Stomach (tissue), 9 donors: ENCODE data around the gene KCNIP2. TPM values are rescaled to one million over a fixed set of nuclear protein-coding genes. Genes with fewer than 3 reads are reported as not detected.

Experiments
- DNase-seq, 2 donors: peaks; one replicate each; pipeline versions ENCODE4 v3.0.0 to v3.0.0-alpha.2; 2013 to 2019
- H3K27ac ChIP-seq, 5 donors: fragments of 200-600 bp in 4 of 5; sonication (generic) in 4 of 5; one replicate each; pipeline ENCODE4 v1.5.1; 2013 to 2019; ENCODE audit warnings: mild to moderate bottlenecking in 1 of 5, moderate library complexity in 1 of 5
- H3K27me3 ChIP-seq, 3 donors: fragments of 200-600 bp; sonication (generic); one replicate each; pipeline ENCODE4 v1.5.1; 2017 to 2019; ENCODE audit warnings: mixed run types in 1 of 3
- H3K36me3 ChIP-seq, 4 donors: fragments of 200-600 bp; sonication (generic); 1 replicate in 3 of 4; 2 replicates in 1 of 4; pipeline ENCODE4 v1.5.1; 2016 to 2019
- H3K4me1 ChIP-seq, 4 donors: fragments of 200-600 bp; sonication (generic); one replicate each; pipeline ENCODE4 v1.5.1; 2016 to 2019
- H3K4me3 ChIP-seq, 4 donors: fragments of 200-600 bp; sonication (generic) in 3 of 4; one replicate each; pipeline ENCODE4 v1.5.1; 2016 to 2019; ENCODE audit warnings: mild to moderate bottlenecking in 1 of 4
- H3K9me3 ChIP-seq, 4 donors: fragments of 200-600 bp; sonication (generic); one replicate each; pipeline ENCODE4 v1.5.1; 2016 to 2019
- EP300 ChIP-seq: sonication (generic); formaldehyde crosslinking; IDR thresholded peaks from one replicate; pipeline ENCODE4 v1.6.1; 2017; ENCODE audit warnings: antibody characterized with exemption
- POLR2A ChIP-seq, 4 donors: fragments of 450-650 bp; IDR thresholded peaks; one replicate each; pipeline ENCODE4 v1.6.1; 2016; ENCODE audit warnings: antibody characterized with exemption in 4 of 4, control low read depth in 2 of 4, mild to moderate bottlenecking in 1 of 4, moderate library complexity in 1 of 4
- POLR2AphosphoS5 ChIP-seq, 3 donors: sonication (generic); formaldehyde crosslinking; IDR thresholded peaks; one replicate each; pipeline ENCODE4 v1.6.1; 2016; ENCODE audit warnings: antibody characterized with exemption in 3 of 3
- WGBS, 5 donors: extraction: QIAGEN DNeasy Blood & Tissue Kit in 3 of 5; methylation state at CpG; one replicate each; pipeline versions ENCODE4 v1.1.5 to v1.1.7; 2013 to 2018; 5-methylcytosine and 5-hydroxymethylcytosine counted together
- intact Hi-C: fragments of 100-400 bp; cut with DNase I; formaldehyde crosslinking; loops from one replicate; pipeline ENCODE4 v1.15.1; 2023; ENCODE audit warnings: low total_unique reads
- polyA plus RNA-seq, 3 donors: library from polyadenylated mRNA; stranded (reverse); fragments of 200-250 nt; gene quantifications; one replicate each; pipeline ENCODE4 v1.2.3, GENCODE V29; 2013
- total RNA-seq, 5 donors: library from RNA; depleted of rRNA; stranded (reverse); fragments of >200 nt; gene quantifications; one replicate each; pipeline versions ENCODE4 v1.1.0 to v1.2.3, GENCODE V29; 2014 to 2016
- TF ChIP-seq, protein P1 (sequence below), 7 experiments: fragments of 450-650 bp in 4 of 7; fragments of 200-600 bp in 3 of 7; sonication (generic) in 3 of 7; IDR thresholded peaks; one replicate each; pipeline ENCODE4 v1.5.1; 2016 to 2019; ENCODE audit warnings: antibody characterized with exemption in 7 of 7, control low read depth in 2 of 7, mild to moderate bottlenecking in 1 of 7
- donor health status: healthy with polysubstance abuse.
- donor health status: Bipolar disorder and iron deficiency.
- donor health status: healthy.

KCNIP2 gene
- total and polyA plus RNA-seq, 8 donors: 0.62 to 5.7 (median 1.3) TPM; not detected in 3

DNA sequence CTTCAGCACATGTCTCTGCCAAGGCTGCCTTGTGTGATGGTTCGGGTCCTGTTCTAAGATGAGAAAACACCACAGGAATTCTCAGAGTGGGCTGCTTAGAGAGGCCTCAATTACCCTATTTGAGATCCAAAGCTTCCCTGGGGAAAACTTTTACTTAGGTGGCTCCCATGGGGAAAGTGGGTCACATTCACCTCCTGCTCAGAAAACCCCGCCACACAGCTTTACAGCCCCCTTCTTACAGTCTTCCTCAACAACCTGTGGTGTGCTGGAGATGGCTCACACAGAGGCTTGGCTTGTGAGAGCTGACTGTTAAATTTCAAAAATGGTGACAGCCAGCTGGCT, 36.6 kb upstream of the KCNIP2 start:
- WGBS, 5 donors: 87 to 100% (median 97%) methylated on average over 2 of the region's 2 CpGs
- intact Hi-C loops: no loop called here
- no peak for TF ChIP-seq EP300
- TF ChIP-seq, protein P1, sequence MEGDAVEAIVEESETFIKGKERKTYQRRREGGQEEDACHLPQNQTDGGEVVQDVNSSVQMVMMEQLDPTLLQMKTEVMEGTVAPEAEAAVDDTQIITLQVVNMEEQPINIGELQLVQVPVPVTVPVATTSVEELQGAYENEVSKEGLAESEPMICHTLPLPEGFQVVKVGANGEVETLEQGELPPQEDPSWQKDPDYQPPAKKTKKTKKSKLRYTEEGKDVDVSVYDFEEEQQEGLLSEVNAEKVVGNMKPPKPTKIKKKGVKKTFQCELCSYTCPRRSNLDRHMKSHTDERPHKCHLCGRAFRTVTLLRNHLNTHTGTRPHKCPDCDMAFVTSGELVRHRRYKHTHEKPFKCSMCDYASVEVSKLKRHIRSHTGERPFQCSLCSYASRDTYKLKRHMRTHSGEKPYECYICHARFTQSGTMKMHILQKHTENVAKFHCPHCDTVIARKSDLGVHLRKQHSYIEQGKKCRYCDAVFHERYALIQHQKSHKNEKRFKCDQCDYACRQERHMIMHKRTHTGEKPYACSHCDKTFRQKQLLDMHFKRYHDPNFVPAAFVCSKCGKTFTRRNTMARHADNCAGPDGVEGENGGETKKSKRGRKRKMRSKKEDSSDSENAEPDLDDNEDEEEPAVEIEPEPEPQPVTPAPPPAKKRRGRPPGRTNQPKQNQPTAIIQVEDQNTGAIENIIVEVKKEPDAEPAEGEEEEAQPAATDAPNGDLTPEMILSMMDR (IDR thresholded peaks at IDR 0.05): no peak
- TF ChIP-seq POLR2AphosphoS5 (IDR thresholded peaks at IDR 0.05): no peak
- TF ChIP-seq POLR2A (IDR thresholded peaks at IDR 0.05): no peak

DNA sequence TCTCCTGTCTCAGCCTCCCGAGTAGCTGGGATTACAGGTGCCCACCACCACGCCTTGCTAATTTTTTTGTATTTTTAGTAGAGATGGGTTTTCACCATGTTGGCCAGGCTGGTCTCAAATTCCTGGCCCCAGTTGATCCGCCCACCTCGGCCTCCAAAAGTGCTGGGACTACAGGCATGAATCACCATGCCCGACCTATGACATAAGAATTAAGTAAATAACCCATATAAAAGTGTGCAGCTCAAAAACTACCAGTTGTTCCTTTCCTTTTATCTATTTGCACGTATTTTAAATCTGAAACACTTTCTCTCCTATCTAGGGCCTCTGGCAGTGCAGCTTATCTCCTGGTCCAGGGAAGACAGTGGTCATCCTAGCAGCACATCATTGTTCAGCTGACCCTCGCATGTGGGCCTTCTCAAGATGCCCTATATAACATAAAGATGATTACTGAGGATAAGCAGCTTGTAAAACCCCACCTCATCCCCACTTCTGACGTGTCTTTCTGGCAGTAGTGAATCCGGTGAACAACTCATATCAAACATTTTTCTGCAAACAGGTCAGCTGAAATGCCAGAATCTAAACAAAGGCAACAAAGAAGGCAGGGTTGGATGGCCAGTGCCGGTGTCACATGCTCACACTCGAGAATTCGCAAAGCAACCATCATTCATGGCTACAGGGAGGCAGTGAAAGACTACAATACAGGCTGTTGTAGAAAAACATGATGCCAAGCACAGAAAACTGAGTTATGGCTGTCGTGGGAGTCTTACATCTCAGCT, 36.0 kb upstream of the KCNIP2 start:
- Histone ChIP-seq H3K27ac (no peak overlapping the region), H3K27me3 (no peaks in the 10 kb centered on the region), H3K4me3 (no peak overlapping the region), H3K4me1 (peaks cover 0 to 8% (median 0%) of the 10 kb centered on the region in 4 donors), H3K9me3 (no peaks in the 10 kb centered on the region), H3K36me3 (peaks cover 0 to 13% (median 1%) of the 10 kb centered on the region in 4 donors)
- no peak for TF ChIP-seq POLR2A (IDR thresholded peaks at IDR 0.05)
- no peak for TF ChIP-seq POLR2AphosphoS5 (IDR thresholded peaks at IDR 0.05)
- TF ChIP-seq, protein P1 (IDR thresholded peaks at IDR 0.05): no peak
- TF ChIP-seq EP300: no peak
- DNase-seq: no peak
- WGBS, 5 donors: 86 to 91% (median 89%) methylated on average over 13 of the region's 13 CpGs
- intact Hi-C loops: no loop called here

More for the DNA sequence above, 36.6 kb upstream of the KCNIP2 start:
- H3K27me3 ChIP-seq: no peaks in the 10 kb centered on the region
- DNase-seq: no peak
- no peak overlapping the region for H3K27ac ChIP-seq
- H3K36me3 ChIP-seq: peaks cover 0 to 13% (median 0%) of the 10 kb centered on the region in 4 donors
- no peaks in the 10 kb centered on the region for H3K9me3 ChIP-seq
- H3K4me3 ChIP-seq: no peak overlapping the region
- peaks cover 0 to 8% (median 0%) of the 10 kb centered on the region in 4 donors for H3K4me1 ChIP-seq

DNA sequence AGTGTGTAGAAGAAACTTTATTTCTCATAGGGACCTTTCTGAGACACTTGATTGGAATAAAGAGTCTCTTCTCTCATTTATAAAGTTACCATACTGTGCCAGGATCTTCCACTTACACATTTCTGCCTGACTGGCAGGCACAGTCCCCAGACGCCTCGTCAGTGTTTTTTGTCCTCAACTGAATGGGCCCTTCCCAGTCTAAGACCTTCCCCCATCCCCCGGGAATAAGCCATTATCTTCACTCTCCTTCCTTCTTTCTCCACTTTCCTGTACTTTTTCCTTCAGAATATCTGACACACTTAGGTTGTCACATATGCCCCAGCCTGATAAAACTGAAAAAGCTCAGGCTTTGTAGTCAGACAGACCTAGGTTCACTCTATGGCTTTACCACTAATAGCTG, 35.3 kb upstream of the KCNIP2 start:
- Histone ChIP-seq H3K36me3 (peaks cover 0 to 13% (median 2%) of the 10 kb centered on the region in 4 donors), H3K27ac (no peak overlapping the region), H3K4me3 (no peak overlapping the region), H3K4me1 (peaks cover 0 to 8% (median 0%) of the 10 kb centered on the region in 4 donors), H3K9me3 (no peaks in the 10 kb centered on the region), H3K27me3 (no peaks in the 10 kb centered on the region)
- WGBS, 5 donors: 91 to 96% (median 92%) methylated on average over 3 of the region's 3 CpGs
- no peak for DNase-seq
- intact Hi-C loops: no loop called here
- no peak for TF ChIP-seq POLR2AphosphoS5 (IDR thresholded peaks at IDR 0.05)
- TF ChIP-seq, protein P1 (IDR thresholded peaks at IDR 0.05): no peak
- TF ChIP-seq POLR2A (IDR thresholded peaks at IDR 0.05): no peak
- no peak for TF ChIP-seq EP300

DNA sequence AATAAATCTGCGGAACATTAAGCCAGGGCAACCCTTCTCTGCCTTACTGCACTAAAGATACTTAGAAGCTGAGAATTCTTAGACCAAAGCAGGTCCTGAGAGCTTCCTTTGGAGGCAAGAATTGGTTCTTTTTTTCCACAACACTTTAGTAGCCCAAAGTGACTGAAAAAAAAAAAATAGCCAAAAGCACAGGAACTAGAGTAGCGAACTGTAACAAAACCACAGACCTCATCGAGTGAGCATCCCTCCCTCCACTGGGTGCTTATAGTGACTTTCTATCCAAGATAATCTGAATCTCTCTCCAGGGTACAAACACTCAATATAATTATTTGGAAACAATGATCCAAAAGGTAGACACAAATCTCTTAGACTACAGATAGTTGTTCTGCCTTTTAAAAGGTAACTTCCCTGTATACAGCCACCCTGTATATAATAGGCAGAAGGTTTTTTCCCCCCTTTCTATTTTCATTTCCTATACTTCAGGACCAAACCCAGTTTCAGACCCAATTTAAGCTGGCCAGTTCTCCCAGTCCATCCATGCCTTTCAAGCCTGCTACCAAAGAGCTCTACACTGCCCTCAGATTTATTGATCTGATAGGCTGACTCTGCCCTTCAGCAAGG, 31.6 kb upstream of the KCNIP2 start:
- DNase-seq: no peak
- no peak overlapping the region for H3K4me3 ChIP-seq
- H3K4me1 ChIP-seq: peaks cover 0 to 8% (median 0%) of the 10 kb centered on the region in 4 donors
- TF ChIP-seq EP300: no peak
- TF ChIP-seq POLR2A (IDR thresholded peaks at IDR 0.05): no peak
- TF ChIP-seq, protein P1 (IDR thresholded peaks at IDR 0.05): no peak
- no peak for TF ChIP-seq POLR2AphosphoS5 (IDR thresholded peaks at IDR 0.05)
- H3K27ac ChIP-seq: no peak overlapping the region
- intact Hi-C loops: no loop called here
- no peaks in the 10 kb centered on the region for H3K9me3 ChIP-seq
- H3K27me3 ChIP-seq: no peaks in the 10 kb centered on the region
- 66 to 89% (median 84%) methylated on average over 3 of the region's 3 CpGs for WGBS, 5 donors
- peaks cover 0 to 17% (median 7%) of the 10 kb centered on the region in 4 donors for H3K36me3 ChIP-seq
